PFSK-1 (cell line): ENCODE measurements around the gene POP4.

Source experiments
- FOXP2 ChIP-seq: optimal IDR thresholded peaks from 2 replicates; pipeline ENCODE3; 2011; ENCODE audit warnings: borderline replicate concordance, control low read depth, inconsistent platforms; ENCODE audit not compliant: insufficient read depth; ENCODE audit errors: extremely low read length, extremely low read depth
- POLR2AphosphoS5 ChIP-seq: IDR thresholded peaks from 2 replicates; pipeline ENCODE4 v1.6.1; 2012; ENCODE audit warnings: low read depth, mild to moderate bottlenecking, control low read depth, low read length, moderate library complexity
- REST ChIP-seq, 2 experiments: IDR thresholded peaks; 2 replicates each; pipeline versions ENCODE4 v1.6.1 to v1.8.0; 2011 to 2012; ENCODE audit warnings: low read depth in 2 of 2, low read length in 2 of 2, control low read depth in 1 of 2, inconsistent platforms in 1 of 2, mild to moderate bottlenecking in 1 of 2, moderate library complexity in 1 of 2; ENCODE audit not compliant: insufficient read depth in 1 of 2
- SIN3A ChIP-seq: IDR thresholded peaks from 2 replicates; pipeline ENCODE4 v1.6.1; 2012; ENCODE audit warnings: mild to moderate bottlenecking, low read length, moderate library complexity, borderline replicate concordance; ENCODE audit not compliant: insufficient read depth
- TAF1 ChIP-seq: IDR thresholded peaks from 2 replicates; pipeline ENCODE4 v1.6.1; 2012; ENCODE audit warnings: low read length, control low read depth, borderline replicate concordance; ENCODE audit not compliant: insufficient read depth

DNA sequence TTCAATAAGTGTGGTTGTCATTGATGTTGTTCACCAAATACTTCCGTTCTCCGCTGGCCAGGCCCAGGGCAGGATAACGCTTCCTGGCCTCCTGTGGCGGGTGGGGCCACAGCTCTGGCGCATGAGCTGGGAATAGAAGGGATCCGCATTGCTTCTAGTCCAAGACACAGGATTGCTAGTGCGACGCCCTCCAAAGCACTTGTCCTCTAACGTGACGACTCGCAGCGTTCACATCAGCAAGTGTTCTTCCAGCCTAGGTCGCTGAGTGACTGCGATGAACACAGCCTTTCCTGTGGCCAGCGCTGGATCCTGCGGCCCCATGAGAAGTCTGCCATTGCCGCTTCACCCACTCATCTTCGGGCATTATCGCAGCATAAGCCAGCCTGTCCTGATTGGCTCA is 40.9 kb upstream of the POP4 start:
- no peak for TF ChIP-seq SIN3A
- no peak for TF ChIP-seq REST (IDR thresholded peaks at IDR 0.05; ENCODE audit: insufficient read depth in 1 of 2, low read depth in 2 of 2, low read length in 2 of 2)
- no peak for TF ChIP-seq POLR2AphosphoS5
- TF ChIP-seq TAF1 = no peak
- TF ChIP-seq FOXP2 = no peak
